ENCODE measurements around the gene MAP3K12. TPM values are rescaled to one million over a fixed set of nuclear protein-coding genes. Genes with fewer than 3 reads are reported as not detected.

The MAP3K12 gene
- total RNA-seq, 4 donors from 2014 or later, result 12.6 to 20.1 (median 18.9) TPM

- TF ChIP-seq, protein P1, sequence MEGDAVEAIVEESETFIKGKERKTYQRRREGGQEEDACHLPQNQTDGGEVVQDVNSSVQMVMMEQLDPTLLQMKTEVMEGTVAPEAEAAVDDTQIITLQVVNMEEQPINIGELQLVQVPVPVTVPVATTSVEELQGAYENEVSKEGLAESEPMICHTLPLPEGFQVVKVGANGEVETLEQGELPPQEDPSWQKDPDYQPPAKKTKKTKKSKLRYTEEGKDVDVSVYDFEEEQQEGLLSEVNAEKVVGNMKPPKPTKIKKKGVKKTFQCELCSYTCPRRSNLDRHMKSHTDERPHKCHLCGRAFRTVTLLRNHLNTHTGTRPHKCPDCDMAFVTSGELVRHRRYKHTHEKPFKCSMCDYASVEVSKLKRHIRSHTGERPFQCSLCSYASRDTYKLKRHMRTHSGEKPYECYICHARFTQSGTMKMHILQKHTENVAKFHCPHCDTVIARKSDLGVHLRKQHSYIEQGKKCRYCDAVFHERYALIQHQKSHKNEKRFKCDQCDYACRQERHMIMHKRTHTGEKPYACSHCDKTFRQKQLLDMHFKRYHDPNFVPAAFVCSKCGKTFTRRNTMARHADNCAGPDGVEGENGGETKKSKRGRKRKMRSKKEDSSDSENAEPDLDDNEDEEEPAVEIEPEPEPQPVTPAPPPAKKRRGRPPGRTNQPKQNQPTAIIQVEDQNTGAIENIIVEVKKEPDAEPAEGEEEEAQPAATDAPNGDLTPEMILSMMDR (IDR thresholded peaks at IDR 0.05), result peak in 1 of 3 experiments; percentile 13
- TF ChIP-seq EP300 (IDR thresholded peaks at IDR 0.05) (no peak), POLR2AphosphoS5 (IDR thresholded peaks at IDR 0.05) (peak; percentile 83 to 85)
- Histone ChIP-seq H3K36me3 (peaks cover 0 to 28% (median 18%) of the 10 kb centered on the region in 4 donors), H3K4me1 (peaks cover 29 to 79% (median 62%) of the 10 kb centered on the region in 4 donors), H3K4me3 (peak within 1 kb of the TSS; percentile 74 to 82 (median 79)), H3K27ac (replicated peaks in 1 of 4) (peak within 1 kb of the TSS; percentile 97 to 99 (median 98)), H3K27me3 (no peaks in the 10 kb centered on the region), H3K9me3 (no peaks in the 10 kb centered on the region)
- WGBS, result 0% methylated on average over 30 of the region's 74 CpGs
- DNase-seq (ENCODE audit: extremely low spot score), result peak; percentile 100
- intact Hi-C loops (cut with DNase I), result no loop called here
Observed at GRCh38 chr12:53500776-53501614, 1.7 kb upstream of the MAP3K12 start, which contains the start of gene TARBP2. TSS of gene TARBP2 (plus strand) at chr12:53501283. CDS start at chr12:53501409, 126 bp downstream.

DNA sequence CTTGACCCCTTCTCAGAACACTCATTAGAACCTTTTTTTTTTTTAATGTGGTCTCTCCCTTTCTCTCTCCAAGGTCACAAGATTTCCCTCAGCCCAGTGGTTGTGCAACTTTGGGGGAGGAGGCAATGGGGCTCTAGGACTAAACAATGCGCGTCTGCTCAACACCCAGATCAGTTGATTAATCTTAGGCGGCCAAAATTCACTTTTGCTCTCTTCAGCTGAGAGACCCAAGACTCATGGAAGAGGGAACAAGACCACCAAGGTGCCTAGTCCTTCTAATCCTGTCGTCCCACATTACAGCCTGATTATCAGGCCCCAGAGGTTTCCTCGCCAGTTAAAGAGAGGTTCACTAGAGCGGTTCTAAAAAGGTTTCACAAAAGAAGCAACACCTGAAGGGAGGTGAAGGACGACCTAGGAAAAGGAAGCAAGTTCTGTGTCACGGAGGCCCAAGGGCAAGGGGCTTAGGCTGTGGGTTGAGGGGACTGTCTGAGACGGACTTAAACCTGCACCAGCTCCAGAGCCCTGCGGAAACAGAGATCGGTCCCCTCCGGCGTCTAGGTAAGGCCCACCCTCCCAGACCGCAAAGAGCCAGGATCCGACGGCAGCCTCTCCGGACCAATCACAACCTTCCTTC is 1.0 kb upstream of the MAP3K12 start:
- H3K9me3 ChIP-seq, result no peaks in the 10 kb centered on the region

DNA sequence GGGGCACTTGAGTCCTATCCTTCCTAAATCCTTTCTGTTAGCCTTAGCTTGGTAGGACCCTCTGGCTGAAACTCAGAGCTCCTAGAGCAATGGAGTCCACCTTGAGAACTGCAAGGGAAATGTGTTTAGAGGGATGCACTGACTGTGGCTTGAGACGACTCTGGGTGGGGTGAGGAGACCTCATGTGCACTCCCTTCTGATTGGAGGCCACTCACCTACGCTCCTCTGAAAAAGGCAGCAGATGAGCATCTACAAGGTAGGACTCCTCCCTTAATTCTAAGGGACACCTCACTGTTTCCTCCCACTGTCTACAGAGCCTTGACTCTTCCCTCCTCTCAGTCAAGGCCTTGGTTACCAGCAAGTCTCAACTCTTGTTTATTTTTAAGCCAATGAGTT is 1.0 kb downstream of the MAP3K12 start:
- Histone ChIP-seq H3K4me3 (peak overlapping the region in 3 of 4 donors; percentile 74 to 81 (median 77)), H3K27ac (replicated peaks in 1 of 4) (peak overlapping the region; percentile 97 to 99 (median 98)), H3K36me3 (peaks cover 0 to 3% (median 1%) of the 10 kb centered on the region in 4 donors), H3K4me1 (peaks cover 43 to 81% (median 74%) of the 10 kb centered on the region in 4 donors), H3K9me3 (no peaks in the 10 kb centered on the region), H3K27me3 (no peaks in the 10 kb centered on the region)
- no peak for DNase-seq (ENCODE audit: extremely low spot score)
- intact Hi-C loops (cut with DNase I), result no loop called here
- TF ChIP-seq POLR2AphosphoS5 (IDR thresholded peaks at IDR 0.05) (no peak), POLR2A (IDR thresholded peaks at IDR 0.05; ENCODE audit: low read depth) (no peak), EP300 (IDR thresholded peaks at IDR 0.05) (no peak)
- TF ChIP-seq, protein P1 (IDR thresholded peaks at IDR 0.05), result no peak
- 82% methylated on average over 2 of the region's 2 CpGs for WGBS

More for the DNA sequence above, 1.0 kb upstream of the MAP3K12 start:
- peaks cover 33 to 82% (median 66%) of the 10 kb centered on the region in 4 donors for H3K4me1 ChIP-seq
- intact Hi-C loops (cut with DNase I), result no loop called here
- no peak for DNase-seq (ENCODE audit: extremely low spot score)
- no peaks in the 10 kb centered on the region for H3K27me3 ChIP-seq
- H3K27ac ChIP-seq (replicated peaks in 1 of 4), result peak overlapping the region; percentile 97 to 99 (median 98)
- H3K4me3 ChIP-seq, result peak overlapping the region; percentile 74 to 82 (median 79)
- H3K36me3 ChIP-seq, result peaks cover 0 to 21% (median 11%) of the 10 kb centered on the region in 4 donors
- whole genome bisulfite sequencing, result 3% methylated on average over 16 of the region's 17 CpGs
- TF ChIP-seq POLR2A (IDR thresholded peaks at IDR 0.05; ENCODE audit: low read depth), result peak; percentile 96
- TF ChIP-seq POLR2AphosphoS5 (IDR thresholded peaks at IDR 0.05), result peak; percentile 89 to 99
- TF ChIP-seq EP300 (IDR thresholded peaks at IDR 0.05), result no peak

GRCh38 chr12:53497461-53497860 is 1.8 kb downstream of the MAP3K12 start:
- Histone ChIP-seq H3K36me3 (no peaks in the 10 kb centered on the region), H3K4me3 (no peak overlapping the region), H3K4me1 (peaks cover 42 to 79% (median 73%) of the 10 kb centered on the region in 4 donors), H3K27ac (replicated peaks in 1 of 4) (peak overlapping the region in 3 of 4 donors; percentile 53 to 97 (median 54)), H3K27me3 (no peaks in the 10 kb centered on the region), H3K9me3 (no peaks in the 10 kb centered on the region)
- TF ChIP-seq POLR2AphosphoS5 (IDR thresholded peaks at IDR 0.05) (no peak), EP300 (IDR thresholded peaks at IDR 0.05) (no peak), POLR2A (IDR thresholded peaks at IDR 0.05; ENCODE audit: low read depth) (no peak)
- TF ChIP-seq, protein P1 (IDR thresholded peaks at IDR 0.05), result no peak
- intact Hi-C loops (cut with DNase I), result no loop called here
- 89% methylated on average over 3 of the region's 3 CpGs for WGBS
- DNase-seq (ENCODE audit: extremely low spot score), result no peak

GRCh38 chr12:53496752-53497032 is 2.6 kb downstream of the MAP3K12 start:
- H3K4me1 ChIP-seq, result peaks cover 34 to 79% (median 72%) of the 10 kb centered on the region in 4 donors
- no peaks in the 10 kb centered on the region for H3K27me3 ChIP-seq
- peak overlapping the region; percentile 53 to 97 (median 54) for H3K27ac ChIP-seq (replicated peaks in 1 of 4)
- DNase-seq (ENCODE audit: extremely low spot score), result no peak
- WGBS, result 100% methylated on average over 1 of the region's 1 CpG
- intact Hi-C loops (cut with DNase I), result no loop called here
- H3K9me3 ChIP-seq, result no peaks in the 10 kb centered on the region
- peak overlapping the region in 2 of 4 donors; percentile 8 to 25 for H3K4me3 ChIP-seq
- no peaks in the 10 kb centered on the region for H3K36me3 ChIP-seq
- TF ChIP-seq, protein P1 (IDR thresholded peaks at IDR 0.05), result no peak
- TF ChIP-seq POLR2AphosphoS5 (IDR thresholded peaks at IDR 0.05), result peak in 1 of 2 donors; percentile 35
